ENCODE measurements around the gene ADA.

ADA gene

GRCh38 chr20:44594730-44595129 lies 56.8 kb downstream of the ADA start:
- H3K4me2 ChIP-seq, result no peak overlapping the region; the same call in 1 of the 2 replicates
- H3K4me3 ChIP-seq (IDR thresholded peaks at IDR 0.05; ENCODE audit: insufficient read depth, low read depth, low read length), result no peak overlapping the region
- peaks cover 20% of the 10 kb centered on the region for H3K4me1 ChIP-seq (ENCODE audit: low read depth, poor library complexity, severe bottlenecking)
- H4K20me1 ChIP-seq (ENCODE audit: insufficient read depth), result no peaks in the 10 kb centered on the region
- TF ChIP-seq CTCF (conservative IDR thresholded peaks at IDR 0.05; ENCODE audit: low read depth, low read length), result no peak
- no peaks in the 10 kb centered on the region for H3K27me3 ChIP-seq (ENCODE audit: insufficient read depth, low read depth)
- H3K27ac ChIP-seq, result no peak overlapping the region
- no peak overlapping the region for H2AFZ ChIP-seq (ENCODE audit: low read depth)
- H3K79me2 ChIP-seq (ENCODE audit: insufficient read depth, low read depth), result no peaks in the 10 kb centered on the region
- no peak overlapping the region for H3K9ac ChIP-seq
- no peaks in the 10 kb centered on the region for H3K36me3 ChIP-seq (ENCODE audit: insufficient read depth)

GRCh38 chr20:44593751-44594150 lies 57.7 kb downstream of the ADA start:
- H3K4me3 ChIP-seq (IDR thresholded peaks at IDR 0.05; ENCODE audit: insufficient read depth, low read depth, low read length), result no peak overlapping the region
- no peak overlapping the region for H2AFZ ChIP-seq (ENCODE audit: low read depth)
- TF ChIP-seq CTCF (conservative IDR thresholded peaks at IDR 0.05; ENCODE audit: low read depth, low read length), result no peak
- H3K9ac ChIP-seq, result no peak overlapping the region
- no peak overlapping the region for H3K27ac ChIP-seq
- H3K36me3 ChIP-seq (ENCODE audit: insufficient read depth), result no peaks in the 10 kb centered on the region
- no peaks in the 10 kb centered on the region for H3K79me2 ChIP-seq (ENCODE audit: insufficient read depth, low read depth)
- H3K4me2 ChIP-seq, result no peak overlapping the region
- H3K4me1 ChIP-seq (ENCODE audit: low read depth, poor library complexity, severe bottlenecking), result peaks cover 20% of the 10 kb centered on the region
- no peaks in the 10 kb centered on the region for H4K20me1 ChIP-seq (ENCODE audit: insufficient read depth)
- H3K27me3 ChIP-seq (ENCODE audit: insufficient read depth, low read depth), result no peaks in the 10 kb centered on the region

- H3K79me2 ChIP-seq (ENCODE audit: insufficient read depth, low read depth), result no peaks in the 10 kb centered on the region
- H2AFZ ChIP-seq (ENCODE audit: low read depth), result no peak overlapping the region
- H4K20me1 ChIP-seq (ENCODE audit: insufficient read depth), result no peaks in the 10 kb centered on the region
- no peak overlapping the region for H3K27ac ChIP-seq
- no peak overlapping the region for H3K9ac ChIP-seq
- TF ChIP-seq CTCF (conservative IDR thresholded peaks at IDR 0.05; ENCODE audit: low read depth, low read length), result no peak
- peaks cover 15% of the 10 kb centered on the region for H3K4me1 ChIP-seq (ENCODE audit: low read depth, poor library complexity, severe bottlenecking)
- H3K36me3 ChIP-seq (ENCODE audit: insufficient read depth), result no peaks in the 10 kb centered on the region
- no peak overlapping the region for H3K4me2 ChIP-seq
- no peaks in the 10 kb centered on the region for H3K27me3 ChIP-seq (ENCODE audit: insufficient read depth, low read depth)
- H3K4me3 ChIP-seq (IDR thresholded peaks at IDR 0.05; ENCODE audit: insufficient read depth, low read depth, low read length), result no peak overlapping the region
Observed at GRCh38 chr20:44592366-44592765, 59.1 kb downstream of the ADA start.

- Histone ChIP-seq H3K4me2 (no peak overlapping the region), H3K36me3 (ENCODE audit: insufficient read depth) (no peaks in the 10 kb centered on the region), H3K27ac (no peak overlapping the region), H4K20me1 (ENCODE audit: insufficient read depth) (no peaks in the 10 kb centered on the region), H3K4me1 (ENCODE audit: low read depth, poor library complexity, severe bottlenecking) (peaks cover 15% of the 10 kb centered on the region), H3K79me2 (ENCODE audit: insufficient read depth, low read depth) (no peaks in the 10 kb centered on the region), H3K4me3 (IDR thresholded peaks at IDR 0.05; ENCODE audit: insufficient read depth, low read depth, low read length) (no peak overlapping the region), H3K27me3 (ENCODE audit: insufficient read depth, low read depth) (no peaks in the 10 kb centered on the region), H2AFZ (ENCODE audit: low read depth) (no peak overlapping the region), H3K9ac (no peak overlapping the region)
- TF ChIP-seq CTCF (conservative IDR thresholded peaks at IDR 0.05; ENCODE audit: low read depth, low read length), result no peak
Observed at GRCh38 chr20:44590980-44591778, 60.3 kb downstream of the ADA start.

Measured in KMS-11 (cell line).